Upper lobe of right lung (tissue), 1 donor: ENCODE measurements around the gene PROCR. TPM values are rescaled to one million over a fixed set of nuclear protein-coding genes. Genes with fewer than 3 reads are reported as not detected.
"Not testable (repeated sequence)": the region's sequence is repeated elsewhere in the genome, so short reads cannot be mapped to it uniquely, and the experiment has no call there.

Source experiments
- ATAC-seq: fragments of 200-7000 bp; cut with Tn5 transposase; one replicate; pipeline ENCODE4 v1.9.1; 2020; ENCODE audit warnings: mild to moderate bottlenecking, moderate library complexity
- DNase-seq: peaks from one replicate; pipeline ENCODE4 v3.0.0-alpha.2; 2020
- H3K27ac ChIP-seq: fragments of 200-600 bp; one replicate; pipeline ENCODE4 v1.8.0; 2022
- H3K27me3 ChIP-seq: fragments of 200-600 bp; one replicate; pipeline ENCODE4 v1.8.0; 2022; ENCODE audit warnings: mild to moderate bottlenecking
- H3K36me3 ChIP-seq: fragments of 200-600 bp; one replicate; pipeline ENCODE4 v1.8.0; 2022
- H3K4me1 ChIP-seq: fragments of 200-600 bp; one replicate; pipeline ENCODE4 v1.8.0; 2022
- H3K4me3 ChIP-seq: fragments of 200-600 bp; one replicate; pipeline ENCODE4 v1.8.0; 2022; ENCODE audit warnings: mild to moderate bottlenecking
- H3K9me3 ChIP-seq: fragments of 200-600 bp; one replicate; pipeline ENCODE4 v1.8.0; 2022
- CTCF ChIP-seq: fragments of 200-600 bp; IDR thresholded peaks from one replicate; pipeline ENCODE4 v1.8.0; 2022; ENCODE audit warnings: antibody characterized with exemption
- intact Hi-C: fragments of 100-400 bp; cut with DNase I; formaldehyde crosslinking; loops from one replicate; pipeline ENCODE4 v1.11.0; 2022
- total RNA-seq: library from RNA; stranded (reverse); fragmentation: NEBNext Ultra II Directional; extraction: Animal tissue kit (Norgen Biotek cat#: 25700); gene quantifications from one replicate; pipeline ENCODE4 v1.2.1, GENCODE V29; 2021
- donor health status: DM: no; HTN: yes; CAD: no; lungs with severe emphysema.

PROCR gene
- total RNA-seq, 1 donor from 2014 or later = 20.4 TPM

GRCh38 chr20:35150846-35151579, 20.9 kb upstream of the PROCR start:
- intact Hi-C loops = no loop called here
- no peak for ATAC-seq
- no peak for DNase-seq
- Histone ChIP-seq H3K4me1 (peaks cover 5% of the 10 kb centered on the region), H3K36me3 (no peaks in the 10 kb centered on the region), H3K9me3 (no peaks in the 10 kb centered on the region), H3K27ac (no peak overlapping the region), H3K27me3 (no peaks in the 10 kb centered on the region), H3K4me3 (no peak overlapping the region)
- TF ChIP-seq CTCF = no peak

GRCh38 chr20:35151736-35152135, 20.1 kb upstream of the PROCR start:
- no peak for TF ChIP-seq CTCF
- no peaks in the 10 kb centered on the region for H3K27me3 ChIP-seq
- ATAC-seq = no peak
- H3K4me3 ChIP-seq = no peak overlapping the region
- DNase-seq = no peak
- intact Hi-C loops = no loop called here
- no peaks in the 10 kb centered on the region for H3K9me3 ChIP-seq
- no peaks in the 10 kb centered on the region for H3K36me3 ChIP-seq
- H3K4me1 ChIP-seq = no peaks in the 10 kb centered on the region
- H3K27ac ChIP-seq = no peak overlapping the region

- intact Hi-C loops = no loop called here
- Histone ChIP-seq H3K36me3 (no peaks in the 10 kb centered on the region), H3K27me3 (no peaks in the 10 kb centered on the region), H3K4me1 (no peaks in the 10 kb centered on the region), H3K9me3 (no peaks in the 10 kb centered on the region), H3K4me3 (no peak overlapping the region), H3K27ac (no peak overlapping the region)
- no peak for TF ChIP-seq CTCF
- DNase-seq = no peak
- no peak for ATAC-seq
These were observed 15.9 kb upstream of the PROCR start for GRCh38 chr20:35155936-35156335.

- no peaks in the 10 kb centered on the region for H3K9me3 ChIP-seq
- H3K27me3 ChIP-seq = no peaks in the 10 kb centered on the region
- no peaks in the 10 kb centered on the region for H3K36me3 ChIP-seq
- no peak overlapping the region for H3K27ac ChIP-seq
- H3K4me3 ChIP-seq = no peak overlapping the region
- peaks cover 4% of the 10 kb centered on the region for H3K4me1 ChIP-seq
- TF ChIP-seq CTCF = no peak
- intact Hi-C loops = no loop called here
- ATAC-seq (no peak), DNase-seq (no peak)
These were observed 14.9 kb upstream of the PROCR start for GRCh38 chr20:35156978-35157377.

GRCh38 chr20:35160341-35160740, 11.5 kb upstream of the PROCR start:
- H3K9me3 ChIP-seq, H3K36me3 ChIP-seq, H3K4me1 ChIP-seq, H3K27ac ChIP-seq, H3K27me3 ChIP-seq, ATAC-seq, intact Hi-C loops, H3K4me3 ChIP-seq, DNase-seq: not testable (repeated sequence)

- H3K4me1 ChIP-seq = peaks cover 11% of the 10 kb centered on the region
- H3K27me3 ChIP-seq, H3K9me3 ChIP-seq, H3K27ac ChIP-seq, DNase-seq, intact Hi-C loops, H3K36me3 ChIP-seq, ATAC-seq, H3K4me3 ChIP-seq: not testable (repeated sequence)
These were observed 7.3 kb upstream of the PROCR start for GRCh38 chr20:35164531-35164930.
